ENCODE results near the gene UGDH.
"Not testable (repeated sequence)": the region's sequence is repeated elsewhere in the genome, so short reads cannot be mapped to it uniquely, and the experiment has no call there.

Gene UGDH

DNA sequence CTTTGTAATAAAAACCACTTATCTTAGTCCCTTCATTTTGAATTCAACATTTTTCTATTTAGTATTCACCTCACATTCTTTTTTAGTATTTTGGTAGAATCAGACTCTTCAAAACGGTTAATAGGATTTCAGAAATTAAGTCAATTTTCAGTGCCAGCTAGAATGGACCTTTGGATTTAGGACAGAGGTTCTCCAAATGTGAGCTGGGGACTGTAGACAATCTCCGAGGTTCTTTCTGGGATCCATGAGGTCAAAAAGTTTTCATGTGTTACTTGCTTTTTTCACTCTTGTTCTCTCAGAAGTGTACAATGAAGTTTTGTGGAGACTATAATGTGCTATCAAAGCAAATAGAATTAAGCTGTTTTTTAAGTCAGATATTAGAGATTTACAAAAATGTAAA lies 2.3 kb upstream of the UGDH start:
- DNase-seq (ENCODE audit: low read depth) = no peak

GRCh38 chr4:39528061-39528465 lies 824 bp upstream of the UGDH start:
- DNase-seq (ENCODE audit: low read depth) = no peak

- peak; percentile 4 for DNase-seq (ENCODE audit: low read depth)
Observed at GRCh38 chr4:39526765-39527295, 409 bp downstream of the UGDH start.

DNA sequence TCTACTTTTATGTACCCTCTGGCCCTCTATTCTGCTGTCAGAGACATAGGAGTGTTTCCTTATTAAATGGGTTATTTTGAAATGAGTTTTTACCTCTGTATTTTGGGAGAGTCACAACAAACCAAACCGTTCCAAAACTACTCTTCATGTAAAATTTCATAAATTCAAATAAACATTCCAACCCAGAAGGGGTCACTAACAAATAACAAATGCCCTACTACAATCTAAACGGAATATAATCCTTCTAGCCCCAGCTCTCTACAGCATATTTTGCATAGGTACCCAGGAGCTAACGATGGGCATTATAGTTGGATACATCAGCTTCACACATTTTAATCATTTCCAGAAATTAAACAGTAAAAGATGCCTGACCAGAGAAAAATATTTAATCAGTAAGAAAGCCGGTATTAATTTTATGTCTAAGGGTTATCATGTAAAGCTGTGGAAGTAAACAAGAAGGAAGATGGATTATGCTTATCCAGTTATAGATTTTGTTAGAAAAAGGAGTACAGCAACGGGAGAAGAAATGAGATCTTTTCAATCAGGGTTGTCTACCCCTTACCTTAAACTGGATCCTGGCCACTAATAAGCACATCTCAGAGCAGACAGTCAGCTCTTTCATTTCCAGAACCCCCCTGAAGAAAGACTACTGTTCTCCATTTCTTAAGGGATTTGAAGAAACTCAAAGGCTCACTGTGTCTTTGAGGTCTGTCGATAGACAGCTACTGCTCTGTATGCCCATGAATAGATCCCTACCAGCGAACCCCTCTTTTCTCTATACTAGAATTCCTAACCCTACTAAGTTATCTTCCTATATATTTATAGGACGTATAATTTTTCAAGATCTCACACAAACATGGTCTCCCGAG lies 1.2 kb downstream of the UGDH start:
- DNase-seq (ENCODE audit: low read depth) = no peak

- DNase-seq (ENCODE audit: low read depth) = no peak
Observed at GRCh38 chr4:39524161-39524957, 2.9 kb downstream of the UGDH start.

DNA sequence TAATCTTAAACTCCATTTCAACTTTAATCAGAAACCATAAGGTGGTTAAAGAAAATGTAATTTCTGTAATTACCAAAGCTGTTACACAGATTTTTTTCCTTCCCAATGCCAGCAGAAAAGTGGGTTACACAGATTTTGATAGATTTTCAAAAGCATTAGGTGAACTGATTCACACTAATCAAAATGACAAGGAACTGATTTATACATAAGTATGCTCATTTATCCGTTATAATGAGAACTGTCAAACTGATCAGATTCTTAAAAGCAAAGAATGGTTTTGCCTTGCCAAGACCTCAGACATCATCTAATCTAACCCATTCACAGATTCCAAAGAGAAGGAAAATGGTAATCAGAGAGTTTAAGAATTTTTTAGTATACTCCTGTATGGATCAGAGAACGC lies 5.2 kb downstream of the UGDH start:
- DNase-seq (ENCODE audit: low read depth) = no peak

DNA sequence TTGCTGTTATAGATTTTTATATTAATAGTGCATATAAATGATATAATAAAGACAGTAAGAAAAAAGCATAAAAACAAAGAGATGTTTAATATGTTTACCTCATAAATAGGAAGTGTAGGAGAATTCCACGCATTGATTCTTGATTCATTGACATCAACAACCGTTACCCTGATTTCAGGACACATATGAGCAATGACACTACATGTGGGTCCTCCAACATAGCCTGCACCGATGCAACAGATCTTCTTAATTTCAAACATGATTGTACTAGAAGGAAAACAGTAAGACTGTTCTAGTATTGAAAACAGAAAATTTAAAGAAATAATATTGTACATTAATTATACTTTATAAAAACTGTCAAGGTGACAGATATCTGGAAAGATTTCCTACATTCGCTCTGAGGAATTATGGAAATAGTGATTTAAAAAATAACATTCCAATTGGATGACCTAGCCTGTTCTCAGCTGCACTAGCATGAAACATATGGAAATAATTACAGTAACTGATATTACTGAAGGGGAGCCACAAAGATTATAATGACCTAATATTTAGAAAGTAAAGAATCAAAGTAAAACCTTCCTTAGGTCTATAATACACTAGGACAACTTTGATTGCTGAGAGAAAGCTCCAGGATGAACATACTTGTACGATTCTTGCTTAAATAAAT lies 5.9 kb downstream of the UGDH start:
- DNase-seq (ENCODE audit: low read depth) = no peak

GRCh38 chr4:39518484-39518883 lies 8.8 kb downstream of the UGDH start:
- no peak for DNase-seq (ENCODE audit: low read depth)

DNA sequence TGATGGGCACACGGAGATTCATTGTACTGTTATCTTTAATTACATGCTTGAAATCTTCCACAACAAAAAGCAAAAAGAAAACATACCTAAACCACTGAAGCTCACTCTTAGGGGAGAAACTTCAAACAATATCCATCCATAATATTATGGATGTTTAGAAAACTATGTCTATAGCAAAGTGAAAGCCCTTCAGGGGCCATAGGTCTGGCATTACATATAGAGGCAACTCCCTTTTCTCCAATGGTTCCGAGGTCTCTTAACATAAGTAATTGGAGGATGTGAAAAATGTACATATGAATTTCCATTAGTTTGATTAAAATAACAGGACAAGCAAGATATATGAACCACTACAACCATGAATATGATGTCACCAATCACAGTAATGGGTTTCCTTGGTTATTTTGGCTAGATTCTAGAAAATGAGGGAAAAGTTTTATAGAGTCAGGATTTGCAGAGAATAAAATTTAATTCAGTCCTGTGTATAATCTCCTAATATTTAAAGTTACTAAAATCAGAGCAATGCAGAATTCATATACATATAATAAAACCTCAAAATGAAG lies 10.8 kb downstream of the UGDH start:
- no peak for DNase-seq (ENCODE audit: low read depth)

- not testable (repeated sequence) for DNase-seq (ENCODE audit: low read depth)
Observed at GRCh38 chr4:39515669-39516401, 11.4 kb downstream of the UGDH start.

- DNase-seq (ENCODE audit: low read depth) = no peak
Observed at GRCh38 chr4:39514888-39515401, 12.3 kb downstream of the UGDH start.

DNA sequence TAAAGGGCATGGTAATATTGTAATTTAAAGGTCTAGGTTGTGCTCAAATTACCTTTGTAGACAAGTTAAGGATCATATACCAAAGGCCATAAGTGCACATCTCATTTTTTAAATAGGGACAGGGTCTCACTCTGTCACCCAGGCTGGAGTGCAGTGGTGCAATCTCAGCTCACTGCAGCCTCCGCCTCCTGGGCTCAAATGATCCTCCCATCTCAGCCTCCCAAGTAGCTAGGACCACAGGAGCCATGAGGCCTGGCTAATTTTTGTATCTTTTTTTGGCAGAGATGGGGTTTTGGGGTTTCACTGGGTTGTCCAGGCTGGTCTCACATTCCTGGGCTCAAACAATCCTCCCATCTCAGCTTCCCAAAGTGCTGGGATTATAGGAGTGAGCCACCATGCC lies 13.0 kb downstream of the UGDH start:
- not testable (repeated sequence) for DNase-seq (ENCODE audit: low read depth)

- no peak for DNase-seq (ENCODE audit: low read depth)
Observed at GRCh38 chr4:39510348-39510929, 16.8 kb downstream of the UGDH start.

GRCh38 chr4:39505581-39505980 lies 21.7 kb downstream of the UGDH start:
- DNase-seq (ENCODE audit: low read depth) = no peak

GRCh38 chr4:39504538-39504937 lies 22.7 kb downstream of the UGDH start:
- no peak for DNase-seq (ENCODE audit: low read depth)

- DNase-seq (ENCODE audit: low read depth) = not testable (repeated sequence)
Observed at GRCh38 chr4:39502664-39503035, 24.6 kb downstream of the UGDH start.

DNA sequence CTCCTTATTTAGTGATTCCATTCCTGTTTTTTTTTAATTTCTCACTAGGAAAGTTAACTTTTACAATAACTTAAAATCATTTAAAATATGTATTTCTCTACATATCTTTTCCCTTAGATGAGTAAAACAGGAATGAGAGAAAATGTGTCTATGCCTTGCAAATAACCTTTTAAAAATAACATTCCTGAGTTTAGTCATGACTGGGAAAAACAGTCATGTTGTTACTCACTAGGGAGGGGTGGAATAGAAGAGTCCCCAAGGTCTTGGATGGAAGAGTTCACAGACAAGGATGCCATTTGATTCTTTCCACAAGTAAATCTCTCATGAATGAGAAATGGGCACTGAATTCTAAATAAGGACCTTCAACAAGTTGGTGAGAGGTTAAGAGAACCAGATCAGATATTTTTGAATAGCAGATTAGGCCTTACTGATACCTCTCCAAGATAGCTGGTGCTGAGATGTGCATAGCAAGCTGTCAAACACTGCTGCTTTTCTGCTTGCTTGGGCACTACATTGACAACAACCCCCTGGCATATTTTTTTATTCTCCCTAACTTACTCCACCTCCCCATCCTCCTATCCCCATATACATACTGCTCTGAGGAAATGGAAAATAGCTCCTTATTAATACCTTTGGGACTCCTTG lies 25.1 kb downstream of the UGDH start:
- no peak for DNase-seq (ENCODE audit: low read depth)

- no peak for DNase-seq (ENCODE audit: low read depth)
Observed at GRCh38 chr4:39498727-39499020, 28.6 kb downstream of the UGDH start.

GRCh38 chr4:39497909-39498726 lies 29.1 kb downstream of the UGDH start:
- no peak for DNase-seq (ENCODE audit: low read depth)

Data from stimulated activated CD8-positive, alpha-beta memory T cell treated with anti-CD3 and anti-CD28 coated beads, Interleukin-12 subunit alpha, Interleukin-12 subunit beta, amount 100 ng/mL, for 4 hours (primary cell).